ENCODE results near the gene MC1R.

GRCh38 chr16:89884041-89884421 lies 34.6 kb upstream of the MC1R start:
- TF ChIP-seq CTCF (conservative IDR thresholded peaks at IDR 0.05) (no peak), ZFX (IDR thresholded peaks at IDR 0.05) (no peak)
